HG03432 (cell line): ENCODE results near the gene CHP2.
"Not testable (repeated sequence)": the region's sequence is repeated elsewhere in the genome, so short reads cannot be mapped to it uniquely, and the experiment has no call there.

Experiments
- ATAC-seq: cut with Tn5 transposase; IDR thresholded peaks from one replicate; pipeline ENCODE4 v1.9.1; 2021; ENCODE audit warnings: mild to moderate bottlenecking, moderate library complexity; ENCODE audit not compliant: unreplicated experiment

The CHP2 gene

DNA sequence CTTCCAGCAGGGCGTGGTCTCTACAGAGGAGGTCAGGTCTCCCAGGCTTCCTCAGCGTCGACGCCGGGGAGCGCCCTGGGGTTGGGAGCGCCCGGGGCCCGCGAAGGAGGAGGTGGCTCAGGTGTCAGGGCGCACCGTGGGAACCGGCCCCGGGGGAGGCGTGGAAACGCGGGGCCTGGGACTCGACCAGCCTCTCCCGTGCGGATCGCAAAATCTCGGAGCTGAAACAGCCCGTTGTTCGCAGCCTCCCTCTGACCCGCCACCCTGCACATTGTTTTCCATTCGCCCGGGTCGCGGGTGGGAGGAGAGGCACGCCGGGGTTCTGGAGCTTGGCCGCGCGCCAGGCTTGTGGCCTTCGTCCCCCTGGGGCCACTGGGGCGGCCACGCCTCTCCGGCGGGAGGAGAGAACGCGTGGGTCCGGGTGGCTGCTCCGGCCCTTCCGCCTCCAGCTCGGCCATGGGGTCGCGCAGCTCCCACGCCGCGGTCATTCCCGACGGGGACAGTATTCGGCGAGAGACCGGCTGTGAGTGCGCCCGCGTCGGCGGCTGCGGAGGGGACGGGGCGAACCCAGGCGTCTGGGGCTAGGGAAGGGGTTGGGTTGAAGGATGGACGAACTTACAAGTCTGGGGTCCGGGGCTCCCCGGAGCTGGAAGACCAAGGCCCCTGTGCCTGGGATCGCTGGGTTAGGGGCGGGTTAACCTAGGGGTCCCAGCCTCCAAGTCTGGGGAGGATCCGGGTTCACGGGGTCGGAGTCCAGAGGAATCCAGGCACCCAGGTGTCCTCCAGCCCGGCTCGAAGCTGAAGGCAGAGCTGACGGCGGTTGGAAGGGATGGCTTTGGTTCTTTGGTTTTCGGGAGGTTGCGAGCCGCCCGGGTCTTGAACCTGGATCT lies at the start of gene CHP2:
Gene CHP2, plus strand, starts transcription at position 433 of the 890 bp plus-strand sequence. Its CDS starts 24 bp downstream, at position 457.
- ATAC-seq: no peak

DNA sequence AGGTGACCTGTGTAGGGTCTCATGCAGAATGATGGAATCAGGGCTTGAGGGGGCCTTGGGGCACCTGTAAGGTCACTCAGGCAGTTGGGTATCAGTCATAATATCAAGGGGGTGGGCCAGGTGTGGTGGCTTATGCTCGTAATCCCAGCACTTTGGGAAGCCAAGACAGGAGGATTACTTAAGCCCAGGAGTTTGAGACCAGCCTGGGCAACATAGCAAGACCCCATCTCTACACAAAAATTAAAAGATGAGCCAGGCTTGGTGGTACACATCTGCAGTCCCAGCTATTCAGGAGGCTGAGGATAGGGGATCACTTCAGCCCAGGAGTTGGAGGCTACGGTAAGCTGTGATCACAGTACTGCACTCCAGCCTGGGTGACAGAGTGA lies 49.3 kb upstream of the CHP2 start:
- no peak for ATAC-seq

DNA sequence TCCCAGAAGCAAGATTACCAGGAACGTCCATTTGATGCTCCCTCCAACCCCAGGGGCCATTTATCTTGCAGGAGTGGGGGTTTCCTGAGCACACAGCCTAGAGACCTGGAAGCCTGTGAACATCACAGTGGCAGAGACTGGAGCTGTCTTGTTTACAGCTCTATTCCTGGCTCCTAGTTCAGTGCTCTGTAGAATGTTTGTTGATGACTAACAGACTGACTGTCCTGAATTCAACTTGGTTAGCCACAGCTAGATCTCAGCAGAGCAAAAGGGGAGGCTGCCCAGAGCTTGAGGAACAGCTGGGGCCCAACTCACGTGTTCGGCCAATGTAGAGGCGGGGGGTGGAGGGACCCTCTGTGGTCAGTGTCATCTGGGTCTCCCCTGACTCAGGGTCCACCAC lies 48.4 kb upstream of the CHP2 start:
- ATAC-seq: no peak

DNA sequence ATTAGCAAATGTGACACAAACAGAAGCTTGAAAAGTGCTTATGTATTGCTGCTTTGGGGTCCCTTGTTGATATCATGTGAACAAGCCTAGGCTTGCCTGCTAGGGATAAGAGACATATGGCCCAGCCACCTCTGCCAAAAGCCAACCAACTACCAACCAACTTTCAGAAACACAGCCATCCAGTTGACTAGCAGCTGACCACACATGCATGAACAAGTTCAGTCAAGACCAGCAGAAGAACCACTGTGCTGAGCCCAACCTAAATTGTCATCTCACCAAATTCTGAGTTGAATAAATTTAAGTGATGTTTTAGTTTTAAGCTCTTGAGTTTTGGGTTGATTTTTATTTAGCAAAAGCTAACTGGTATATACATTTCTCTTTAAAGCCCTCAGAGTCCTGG lies 45.3 kb upstream of the CHP2 start:
- ATAC-seq: no peak

DNA sequence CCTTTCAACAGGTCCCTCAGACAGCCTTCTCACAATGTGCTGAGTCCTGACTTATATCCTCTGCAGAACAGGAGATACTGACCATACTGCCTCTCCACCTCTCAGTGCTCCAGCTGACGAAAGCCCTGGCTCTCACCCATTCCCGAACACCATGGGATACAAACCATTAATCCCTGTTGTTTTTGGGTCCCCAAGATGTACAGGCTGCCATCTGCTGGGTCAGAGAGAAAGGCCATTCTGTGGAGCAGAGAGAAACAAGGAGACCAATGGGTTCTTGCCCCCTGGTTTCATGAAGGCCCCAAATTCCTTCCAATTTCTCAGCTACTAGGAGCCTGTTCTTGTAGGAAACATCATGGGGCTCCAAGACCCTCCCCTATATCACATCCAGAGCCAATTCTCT lies 44.8 kb upstream of the CHP2 start:
- no peak for ATAC-seq

DNA sequence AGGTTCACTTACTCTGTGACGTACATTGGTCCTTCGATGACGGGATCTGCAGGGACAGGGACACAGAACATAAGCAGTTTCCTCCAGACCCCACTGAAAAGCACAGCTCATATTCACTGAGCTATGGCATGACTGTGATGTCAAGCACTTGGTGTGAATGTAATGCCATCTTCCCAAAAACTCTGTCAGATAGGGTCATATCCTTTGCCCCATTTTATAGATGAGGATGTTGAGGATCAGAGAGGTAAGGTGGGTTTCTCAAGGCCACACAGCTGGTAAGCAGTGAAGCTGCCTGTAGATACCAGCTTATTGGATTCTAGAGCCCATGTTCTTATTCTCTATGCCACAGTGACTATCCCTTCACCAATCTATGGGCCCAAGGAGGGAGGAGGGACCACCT lies 44.3 kb upstream of the CHP2 start:
- no peak for ATAC-seq

DNA sequence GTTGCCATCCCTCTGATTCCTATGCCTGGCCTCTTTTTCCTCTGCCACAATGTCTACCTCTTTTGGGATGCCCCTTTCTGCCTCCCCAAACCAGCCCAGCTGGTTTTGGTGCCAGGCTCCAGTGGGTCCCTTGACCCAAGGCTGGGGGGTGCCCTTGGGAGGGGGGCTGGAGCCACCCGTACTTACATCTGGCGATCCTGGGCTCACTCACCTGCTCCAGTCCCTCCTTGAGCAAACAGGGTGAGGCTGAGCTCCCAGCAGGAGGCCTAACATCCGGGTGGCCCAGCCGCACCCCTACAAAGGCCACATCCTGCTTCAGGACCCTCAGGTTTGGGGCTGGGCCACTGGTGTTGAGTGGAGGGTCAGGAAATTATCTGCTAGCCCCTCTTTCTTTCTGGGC lies 43.0 kb upstream of the CHP2 start:
- ATAC-seq: no peak

DNA sequence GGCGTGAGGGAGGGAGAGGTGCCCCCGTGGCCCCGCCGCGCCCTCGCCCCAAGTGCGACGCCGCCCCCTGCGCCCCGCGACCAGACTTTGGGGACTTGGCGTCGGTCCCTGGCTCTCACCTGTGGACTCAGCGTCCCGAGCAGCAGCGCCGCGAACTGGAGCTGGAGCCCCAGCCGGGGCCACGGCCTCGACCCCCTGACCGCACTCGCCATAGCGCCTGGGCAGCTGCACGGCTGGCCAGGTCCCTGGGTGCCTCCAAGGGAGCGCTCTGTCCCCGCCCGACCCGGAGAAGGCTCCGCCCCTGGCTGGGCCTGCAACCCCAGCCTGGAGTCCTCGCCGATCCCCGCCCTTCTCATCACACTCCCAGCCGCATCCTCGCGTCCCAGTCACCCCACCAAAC lies 41.9 kb upstream of the CHP2 start, which contains the start of gene ERN2:
Gene ERN2, minus strand, starts transcription at position 247 of the 400 bp plus-strand sequence. Its CDS starts 35 bp downstream, at position 212.
- ATAC-seq: no peak

DNA sequence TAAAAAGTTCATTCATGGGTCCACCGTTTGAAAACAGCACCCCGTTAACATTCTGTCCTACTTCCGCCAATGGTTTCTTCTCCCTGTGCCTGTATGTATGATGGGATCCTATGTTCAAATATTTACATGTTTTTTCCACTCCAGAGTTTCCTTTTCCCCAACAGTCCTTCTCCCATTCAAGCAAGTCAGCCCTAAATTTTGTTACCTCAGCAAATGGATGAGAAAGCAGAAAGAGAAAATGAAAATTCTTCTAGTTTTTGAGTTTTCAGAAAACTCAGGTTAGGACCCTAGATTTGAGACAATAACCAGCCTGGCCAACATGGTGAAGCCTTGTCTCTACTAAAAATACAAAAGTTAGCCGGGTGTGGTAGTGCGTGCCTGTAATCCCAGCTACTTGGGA lies 38.3 kb upstream of the CHP2 start:
- ATAC-seq: no peak

DNA sequence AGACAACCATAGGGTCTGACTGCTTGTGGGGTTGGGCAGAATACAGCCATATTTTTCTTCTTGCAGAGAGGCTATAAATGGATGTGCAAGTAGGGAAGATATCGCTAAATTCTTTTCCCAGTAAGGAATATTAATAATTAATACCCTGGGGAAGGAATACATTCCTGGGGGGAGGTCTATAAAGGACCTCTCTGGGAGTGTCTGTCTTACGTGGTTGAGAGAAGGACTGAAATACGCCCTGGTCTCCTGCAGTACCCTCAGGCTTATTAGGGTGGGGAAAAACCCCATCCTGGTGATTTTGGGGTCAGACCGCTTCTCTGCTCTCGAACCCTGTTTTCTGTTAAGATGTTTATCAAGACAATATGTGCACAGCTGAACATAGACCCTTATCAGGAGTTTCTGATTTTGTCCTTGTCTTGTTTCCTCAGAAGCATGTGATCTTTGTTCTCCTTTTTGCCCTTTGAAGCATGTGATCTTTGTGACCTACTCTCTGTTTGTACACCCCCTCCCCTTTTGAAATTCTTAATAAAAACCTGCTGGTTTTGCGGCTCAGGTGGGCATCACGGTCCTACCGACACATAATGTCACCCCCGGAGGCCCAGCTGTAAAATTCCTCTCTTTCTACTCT lies 32.1 kb upstream of the CHP2 start:
- not testable (repeated sequence) for ATAC-seq

DNA sequence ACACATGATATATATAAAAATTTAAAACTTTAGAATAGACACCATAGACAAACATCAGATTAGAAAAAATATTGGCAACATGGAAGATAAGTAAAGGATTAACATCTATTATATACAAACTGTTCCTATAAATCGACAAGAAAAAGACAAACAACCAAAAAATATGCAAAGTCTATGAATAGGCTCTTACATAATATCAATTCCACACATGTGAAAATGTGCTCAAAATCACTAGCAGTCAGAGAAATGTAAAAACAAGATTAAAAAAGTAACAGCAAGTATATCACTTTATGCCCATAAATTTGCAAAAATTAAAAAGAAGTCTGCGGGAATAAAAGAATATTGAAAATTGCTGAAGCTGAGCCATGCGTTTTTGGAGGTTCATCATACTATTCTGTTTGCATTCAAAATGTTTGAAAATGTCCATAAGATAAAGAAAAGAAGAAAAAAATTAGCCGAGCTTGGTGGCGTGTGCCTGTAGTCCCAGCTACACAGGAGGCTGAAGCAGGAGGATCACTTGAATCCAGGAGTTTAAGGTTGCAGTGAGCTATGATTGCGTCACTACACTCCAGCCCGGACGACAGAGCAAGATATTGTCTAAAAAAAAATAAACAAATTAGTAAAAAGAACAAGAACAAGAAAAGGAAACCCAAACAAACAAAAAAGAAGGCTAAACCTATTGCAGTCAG lies 30.6 kb upstream of the CHP2 start:
- ATAC-seq: no peak

DNA sequence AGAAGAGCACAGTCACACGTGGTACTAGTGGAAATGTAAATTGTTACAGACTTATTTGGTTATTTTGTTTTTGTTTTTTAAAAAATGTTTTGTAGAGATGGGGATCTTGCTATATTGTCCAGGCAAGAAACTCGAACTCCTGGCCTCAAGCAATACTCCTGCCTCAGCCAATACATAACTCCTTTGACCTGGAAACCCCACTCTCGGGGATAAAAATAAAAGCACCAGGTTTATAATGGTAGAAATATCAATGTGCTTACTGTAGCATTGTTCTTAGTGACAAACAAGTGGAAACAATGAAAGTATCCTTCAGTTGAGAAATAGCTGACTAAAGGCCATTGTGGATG lies 30.1 kb upstream of the CHP2 start:
- no peak for ATAC-seq

DNA sequence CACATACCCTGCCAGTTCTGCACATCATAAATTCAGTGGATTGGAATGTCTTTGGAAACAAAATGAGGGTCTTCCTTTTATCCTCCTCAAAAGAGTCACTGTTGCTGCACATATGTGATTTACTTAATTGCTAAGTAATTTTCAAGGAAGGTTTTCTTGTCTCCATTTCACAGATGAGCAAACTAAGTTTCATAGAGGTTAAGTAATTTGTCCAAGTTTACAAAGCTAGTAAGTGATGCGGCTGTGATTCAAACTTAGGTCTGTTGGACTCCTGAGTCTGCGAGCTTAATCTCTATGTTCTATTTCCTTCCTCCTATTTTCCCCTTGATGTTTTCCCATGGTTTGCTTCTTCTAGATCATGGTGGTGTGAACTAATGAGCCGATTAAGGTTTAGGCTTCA lies 28.1 kb upstream of the CHP2 start:
- no peak for ATAC-seq

DNA sequence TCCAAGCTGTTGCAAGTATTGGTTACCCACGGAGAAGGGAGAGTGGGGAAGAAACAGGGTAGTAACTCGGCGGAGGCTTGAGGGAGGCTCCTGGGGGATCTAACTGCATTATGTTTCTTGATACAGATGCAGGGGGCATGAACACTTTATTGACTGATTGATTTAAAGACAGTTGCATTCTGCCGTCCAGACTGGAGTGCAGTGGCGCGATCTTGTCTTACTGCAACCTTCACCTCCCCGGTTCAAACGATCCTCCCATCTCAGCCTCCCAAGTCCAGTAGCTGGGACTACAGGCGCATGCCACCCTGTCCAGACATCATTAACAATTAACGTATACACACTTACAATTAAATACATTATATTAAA lies 26.7 kb upstream of the CHP2 start:
- ATAC-seq: no peak

DNA sequence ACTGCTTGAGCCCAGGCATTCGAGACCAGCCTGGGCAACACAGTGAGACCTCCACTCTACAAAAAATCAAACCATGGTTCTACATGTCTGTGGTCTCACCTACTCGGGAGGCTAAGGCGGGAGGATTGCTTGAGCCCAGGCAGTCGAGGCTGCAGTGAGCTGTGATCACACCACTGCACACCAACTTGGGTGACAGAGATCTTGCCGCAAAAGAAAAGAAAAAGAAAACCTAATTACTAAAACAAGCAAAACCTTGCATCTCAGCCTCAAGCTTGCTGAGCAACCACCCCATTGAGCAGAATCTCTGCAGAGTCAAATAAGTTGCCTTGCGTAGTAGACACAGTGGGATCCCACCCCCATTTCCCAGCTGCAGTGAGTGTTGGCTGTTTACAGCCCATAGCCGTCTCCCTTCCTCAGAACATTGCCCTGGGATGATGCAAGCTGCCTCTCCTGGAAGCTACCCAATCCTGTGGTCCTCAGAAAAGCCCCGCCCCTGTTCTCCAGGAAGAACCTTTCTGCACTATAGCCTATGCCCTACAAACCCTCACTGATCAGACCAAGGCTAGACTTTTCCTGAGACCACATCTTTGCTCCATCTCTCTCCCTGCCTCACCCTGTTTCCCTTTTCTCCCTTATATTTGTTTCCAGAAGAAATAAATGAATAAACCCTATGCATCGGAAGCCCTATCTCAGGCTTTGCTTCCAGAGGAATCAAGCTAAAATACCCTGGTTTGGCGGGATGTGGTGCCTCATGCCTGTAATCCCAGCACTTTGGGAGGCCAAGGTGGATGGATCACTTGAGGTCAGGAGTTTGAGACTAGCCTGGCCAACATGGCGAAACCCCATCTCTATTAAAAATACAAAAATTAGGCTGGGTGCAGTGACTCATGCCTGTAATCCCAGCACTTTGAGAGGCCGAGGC lies 25.1 kb upstream of the CHP2 start:
- no peak for ATAC-seq

DNA sequence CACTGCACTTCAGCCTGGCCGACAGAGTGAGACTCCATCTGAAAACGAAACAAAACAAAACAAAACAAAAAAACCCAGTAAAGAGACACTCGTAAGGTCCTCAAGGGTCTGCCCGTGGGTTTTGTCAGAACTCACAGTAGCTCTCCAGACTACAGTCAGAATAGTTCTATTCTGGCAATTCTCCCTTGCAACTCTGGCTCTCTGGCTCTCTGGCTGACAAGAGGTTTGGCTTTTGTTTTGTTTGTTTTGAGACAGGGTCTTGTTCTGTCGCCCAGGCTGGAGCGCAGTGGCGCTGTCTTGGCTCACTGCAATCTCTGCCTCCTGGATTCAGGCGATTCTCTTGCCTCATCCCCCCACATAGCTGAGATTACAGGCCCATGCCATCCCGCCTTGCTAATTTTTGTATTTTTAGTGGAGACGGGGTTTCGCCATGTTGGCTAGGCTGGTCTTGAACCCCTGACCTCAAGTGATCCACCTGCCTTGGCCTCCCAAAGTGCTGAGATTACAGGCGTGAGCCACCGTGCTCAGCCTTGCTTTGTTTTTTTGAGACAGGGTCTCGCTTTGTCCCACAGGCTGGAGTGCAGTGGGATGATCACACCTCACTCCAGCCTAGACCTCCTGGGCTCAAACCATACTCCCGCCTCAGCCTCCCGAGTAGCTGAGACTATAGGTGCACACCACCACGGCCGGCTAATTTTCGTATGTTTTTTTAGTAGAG lies 20.5 kb upstream of the CHP2 start:
- no peak for ATAC-seq

DNA sequence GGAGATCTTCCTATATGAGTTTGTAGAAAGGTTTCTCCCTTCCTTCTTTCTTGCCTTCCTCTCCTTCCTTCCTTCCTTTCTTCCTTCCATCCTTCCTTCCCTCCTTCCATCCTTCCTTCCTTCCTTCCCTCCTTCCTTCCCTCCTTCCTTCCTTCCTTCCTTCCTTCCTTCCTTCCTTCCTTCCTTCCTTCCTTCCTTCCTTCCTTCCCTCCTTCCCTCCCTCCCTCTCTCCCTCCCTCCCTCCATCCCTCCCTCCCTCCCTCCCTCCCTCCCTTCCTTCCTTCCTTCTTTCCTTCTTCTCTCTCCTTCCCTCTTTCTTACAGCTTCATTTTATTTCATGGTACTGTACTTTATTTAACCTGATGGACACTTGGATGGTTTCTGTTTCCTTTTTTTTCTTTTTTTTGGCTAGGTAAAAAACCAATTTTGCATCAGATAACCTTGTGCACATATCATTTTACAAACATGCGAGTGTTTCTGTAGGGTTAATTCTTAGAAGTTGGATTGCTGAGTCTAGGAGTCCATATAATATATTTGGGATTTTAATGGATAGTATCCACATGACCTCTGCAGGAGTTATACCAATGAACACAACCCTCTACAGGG lies 17.3 kb upstream of the CHP2 start:
- ATAC-seq: not testable (repeated sequence)

DNA sequence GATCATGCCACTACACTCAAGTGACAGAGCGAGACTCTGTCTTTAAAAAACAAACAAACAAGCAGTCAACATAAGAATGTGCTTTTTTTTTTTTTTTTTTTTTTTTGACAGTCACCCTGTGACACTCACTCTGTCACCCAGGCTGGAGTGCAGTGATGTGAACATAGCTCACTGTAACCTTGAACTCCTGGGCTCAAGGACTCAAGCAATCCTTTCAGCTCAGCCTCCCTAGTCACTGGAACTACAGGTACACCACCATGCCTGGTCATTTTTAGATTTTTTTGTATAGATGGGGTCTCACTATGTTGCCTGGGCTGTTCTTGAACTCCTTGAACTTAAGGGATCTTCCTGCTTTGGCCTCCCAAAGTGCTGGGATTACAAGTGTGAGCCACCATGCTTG lies 15.3 kb upstream of the CHP2 start:
- no peak for ATAC-seq

DNA sequence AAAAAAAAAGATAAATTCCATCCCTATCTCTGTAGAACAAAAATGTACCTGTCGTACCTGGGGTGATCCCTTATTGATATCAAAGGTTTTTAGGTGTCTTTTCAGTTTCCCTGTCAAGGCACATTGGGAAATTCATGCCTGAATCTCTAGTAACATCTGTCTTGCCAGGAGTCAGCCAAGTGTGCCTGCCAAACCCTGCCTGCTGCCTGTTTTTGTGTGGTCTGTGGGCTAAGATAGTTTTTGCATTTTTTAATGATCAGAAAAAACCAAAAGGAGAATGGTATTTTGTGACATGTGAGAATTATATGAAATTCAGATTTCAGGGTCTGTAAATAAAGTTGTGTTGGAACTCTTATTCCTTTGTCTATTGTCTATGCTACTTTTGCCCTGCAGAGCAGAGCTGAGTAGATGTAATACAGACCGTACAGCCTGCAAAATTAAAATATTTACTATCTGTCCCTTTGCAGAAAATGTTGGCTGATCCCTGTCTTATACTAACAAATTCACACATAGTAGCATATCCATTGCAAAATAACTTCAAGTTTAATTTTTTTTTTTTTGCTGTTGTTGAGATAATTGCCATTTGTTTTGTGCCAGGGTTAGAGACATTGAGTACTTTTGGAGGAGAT lies 13.0 kb upstream of the CHP2 start:
- no peak for ATAC-seq
